ENCODE data around the gene CAMTA1. TPM values are rescaled to one million over a fixed set of nuclear protein-coding genes. Genes with fewer than 3 reads are reported as not detected.

The CAMTA1 gene
- total RNA-seq, 1 donor from 2014 or later: 63.8 TPM

DNA sequence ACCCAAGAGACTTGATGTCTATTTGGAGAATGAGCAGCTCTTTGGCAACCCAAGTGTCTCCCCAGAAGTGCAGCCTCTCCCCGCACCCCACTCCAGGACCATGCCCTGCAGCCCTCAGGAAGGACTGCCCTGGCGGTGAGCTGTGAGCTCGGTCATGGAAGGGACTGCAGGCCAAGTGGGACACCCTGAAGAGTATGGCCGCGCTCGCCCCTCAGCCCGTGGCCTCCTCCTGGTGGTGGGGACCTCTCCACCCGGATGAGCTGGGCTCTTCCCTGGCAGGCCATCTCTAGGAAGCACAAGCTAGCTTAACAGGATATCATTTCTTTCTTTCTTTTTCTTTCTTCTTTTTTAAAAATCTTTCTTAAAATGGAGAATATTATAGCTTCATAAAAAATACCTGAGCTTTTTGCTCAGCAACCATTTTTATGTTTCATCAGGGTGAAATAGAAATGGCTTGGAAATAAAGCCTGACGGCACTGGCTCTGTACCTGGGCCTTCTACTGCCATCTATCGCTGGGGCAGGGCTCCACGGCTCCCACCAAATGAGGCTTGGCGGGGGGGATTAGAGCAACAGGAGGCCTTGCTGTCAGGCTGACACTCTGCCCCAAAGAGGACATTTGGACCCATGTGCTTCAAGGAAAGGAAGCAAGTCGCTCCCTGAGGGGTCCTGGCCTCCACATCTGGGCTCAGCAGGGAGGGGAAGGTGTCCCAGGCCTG, 689.7 kb downstream of the CAMTA1 start:
- Mint-ChIP-seq H3K27ac (ENCODE audit: unreplicated experiment) (no peak overlapping the region), H3K4me1 (ENCODE audit: low read depth) (peaks cover 36% of the 10 kb centered on the region), H3K27me3 (ENCODE audit: low read depth) (no peaks in the 10 kb centered on the region), H3K36me3 (ENCODE audit: low read depth) (no peaks in the 10 kb centered on the region), H3K9me3 (ENCODE audit: low read depth) (no peaks in the 10 kb centered on the region), H3K4me3 (ENCODE audit: unreplicated experiment) (no peak overlapping the region)
- DNase-seq (ENCODE audit: low spot score): no peak
- TF ChIP-seq, protein P1, sequence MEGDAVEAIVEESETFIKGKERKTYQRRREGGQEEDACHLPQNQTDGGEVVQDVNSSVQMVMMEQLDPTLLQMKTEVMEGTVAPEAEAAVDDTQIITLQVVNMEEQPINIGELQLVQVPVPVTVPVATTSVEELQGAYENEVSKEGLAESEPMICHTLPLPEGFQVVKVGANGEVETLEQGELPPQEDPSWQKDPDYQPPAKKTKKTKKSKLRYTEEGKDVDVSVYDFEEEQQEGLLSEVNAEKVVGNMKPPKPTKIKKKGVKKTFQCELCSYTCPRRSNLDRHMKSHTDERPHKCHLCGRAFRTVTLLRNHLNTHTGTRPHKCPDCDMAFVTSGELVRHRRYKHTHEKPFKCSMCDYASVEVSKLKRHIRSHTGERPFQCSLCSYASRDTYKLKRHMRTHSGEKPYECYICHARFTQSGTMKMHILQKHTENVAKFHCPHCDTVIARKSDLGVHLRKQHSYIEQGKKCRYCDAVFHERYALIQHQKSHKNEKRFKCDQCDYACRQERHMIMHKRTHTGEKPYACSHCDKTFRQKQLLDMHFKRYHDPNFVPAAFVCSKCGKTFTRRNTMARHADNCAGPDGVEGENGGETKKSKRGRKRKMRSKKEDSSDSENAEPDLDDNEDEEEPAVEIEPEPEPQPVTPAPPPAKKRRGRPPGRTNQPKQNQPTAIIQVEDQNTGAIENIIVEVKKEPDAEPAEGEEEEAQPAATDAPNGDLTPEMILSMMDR (IDR thresholded peaks at IDR 0.05): peak; percentile 58

DNA sequence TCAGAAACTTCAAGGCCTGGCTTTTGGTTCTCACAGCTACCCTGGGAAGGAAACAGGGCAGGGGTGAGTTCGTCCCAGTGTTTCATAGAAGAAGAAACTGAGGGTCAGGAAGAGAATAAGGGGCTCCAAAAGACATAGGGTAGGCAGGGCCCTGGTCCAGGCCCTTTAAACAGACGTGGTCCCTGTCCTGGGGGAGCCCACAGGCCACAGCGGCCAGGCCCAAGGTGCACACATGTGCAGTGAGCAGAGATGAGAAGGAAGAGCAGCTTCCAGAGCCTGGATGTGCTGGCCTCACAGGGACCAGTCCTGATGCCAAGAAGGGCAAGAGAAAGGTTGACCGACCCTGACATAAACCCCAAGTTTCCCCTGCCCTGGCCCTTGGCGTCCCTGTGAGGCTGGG, 690.4 kb downstream of the CAMTA1 start:
- no peaks in the 10 kb centered on the region for H3K27me3 Mint-ChIP-seq (ENCODE audit: low read depth)
- no peak overlapping the region for H3K27ac Mint-ChIP-seq (ENCODE audit: unreplicated experiment)
- TF ChIP-seq, protein P1 (IDR thresholded peaks at IDR 0.05): no peak
- H3K4me3 Mint-ChIP-seq (ENCODE audit: unreplicated experiment): no peak overlapping the region
- H3K9me3 Mint-ChIP-seq (ENCODE audit: low read depth): no peaks in the 10 kb centered on the region
- no peaks in the 10 kb centered on the region for H3K36me3 Mint-ChIP-seq (ENCODE audit: low read depth)
- H3K4me1 Mint-ChIP-seq (ENCODE audit: low read depth): peaks cover 29% of the 10 kb centered on the region
- DNase-seq (ENCODE audit: low spot score): no peak

DNA sequence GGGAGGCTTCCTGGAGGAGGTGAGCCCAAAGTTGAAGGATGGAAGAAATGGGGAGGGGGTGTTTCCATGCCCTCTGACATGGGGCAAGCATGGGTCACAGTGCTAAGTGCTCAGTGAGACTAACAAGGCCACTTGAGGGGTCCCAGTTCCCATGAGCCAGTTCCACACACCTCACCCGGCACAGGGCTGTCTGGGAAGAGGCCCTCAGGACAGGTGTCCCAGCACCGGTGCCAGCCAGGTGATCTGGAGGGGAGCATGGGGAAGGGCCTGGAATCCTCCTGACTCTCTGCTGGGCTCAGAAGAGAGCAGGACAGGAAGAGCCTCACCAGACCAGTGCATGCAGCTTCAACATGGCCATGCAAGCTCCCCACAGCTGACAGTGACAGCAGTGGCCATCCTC, 691.1 kb downstream of the CAMTA1 start:
- Mint-ChIP-seq H3K4me3 (ENCODE audit: unreplicated experiment) (no peak overlapping the region), H3K4me1 (ENCODE audit: low read depth) (peaks cover 22% of the 10 kb centered on the region), H3K9me3 (ENCODE audit: low read depth) (no peaks in the 10 kb centered on the region), H3K27ac (ENCODE audit: unreplicated experiment) (no peak overlapping the region), H3K27me3 (ENCODE audit: low read depth) (no peaks in the 10 kb centered on the region), H3K36me3 (ENCODE audit: low read depth) (no peaks in the 10 kb centered on the region)
- TF ChIP-seq, protein P1 (IDR thresholded peaks at IDR 0.05): no peak
- no peak for DNase-seq (ENCODE audit: low spot score)

DNA sequence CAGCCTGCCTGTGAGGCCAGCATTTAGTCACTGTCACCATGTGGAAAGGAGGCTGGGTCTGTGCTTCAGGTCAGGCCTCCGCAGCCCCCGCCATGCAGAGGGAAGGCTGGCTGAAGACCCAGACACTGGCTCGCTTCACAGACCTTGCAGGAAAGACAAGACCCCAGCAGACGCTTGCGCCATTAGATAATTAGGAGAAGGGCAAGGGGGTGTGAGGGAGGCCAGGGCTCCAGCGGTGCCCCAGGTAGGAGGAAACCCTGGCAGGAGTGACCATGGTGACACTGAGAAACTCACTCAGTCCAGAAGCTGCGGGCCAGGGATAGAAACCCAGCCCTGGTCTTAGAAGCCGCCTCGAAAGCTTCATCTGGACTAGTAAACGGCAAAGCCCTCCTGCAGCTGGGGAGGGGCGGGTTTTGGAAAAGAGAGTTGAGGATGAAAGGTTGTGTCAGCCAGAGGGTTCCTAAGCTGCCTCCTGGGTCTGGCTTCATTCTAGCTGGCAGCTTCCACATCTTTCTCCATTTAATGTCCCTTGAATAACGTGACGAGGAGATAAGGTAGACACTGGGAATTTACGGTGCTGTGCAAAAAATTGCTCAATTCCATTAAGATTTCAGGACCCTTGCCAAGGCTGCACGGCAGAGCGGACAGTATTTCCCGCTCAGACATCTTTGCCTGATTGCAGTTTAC, 691.8 kb downstream of the CAMTA1 start:
- Mint-ChIP-seq H3K4me3 (ENCODE audit: unreplicated experiment) (no peak overlapping the region), H3K27ac (ENCODE audit: unreplicated experiment) (no peak overlapping the region), H3K27me3 (ENCODE audit: low read depth) (no peaks in the 10 kb centered on the region), H3K9me3 (ENCODE audit: low read depth) (no peaks in the 10 kb centered on the region), H3K4me1 (ENCODE audit: low read depth) (peaks cover 16% of the 10 kb centered on the region), H3K36me3 (ENCODE audit: low read depth) (no peaks in the 10 kb centered on the region)
- DNase-seq (ENCODE audit: low spot score): no peak
- TF ChIP-seq, protein P1 (IDR thresholded peaks at IDR 0.05): no peak

DNA sequence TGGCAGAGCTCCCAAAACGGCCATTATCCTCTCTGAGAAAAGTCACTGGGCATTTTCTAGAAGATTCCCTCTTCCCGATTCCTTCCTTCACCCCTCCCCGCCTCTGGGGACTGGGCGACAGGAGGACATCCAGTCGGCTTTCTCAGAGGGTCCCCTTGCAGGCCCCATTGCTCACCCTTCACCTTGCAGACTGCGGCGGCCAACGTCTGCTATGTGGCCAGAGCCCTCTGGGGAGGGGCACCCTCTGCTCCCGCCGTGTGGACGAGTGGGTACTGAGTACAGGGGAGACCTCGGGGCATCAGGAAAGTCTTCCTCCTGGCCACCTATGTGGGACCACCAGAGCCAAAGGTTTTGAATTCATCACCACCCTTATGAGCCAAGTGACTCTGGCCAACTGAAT, 692.3 kb downstream of the CAMTA1 start:
- Mint-ChIP-seq H3K4me1 (ENCODE audit: low read depth) (peaks cover 10% of the 10 kb centered on the region), H3K4me3 (ENCODE audit: unreplicated experiment) (no peak overlapping the region), H3K27me3 (ENCODE audit: low read depth) (no peaks in the 10 kb centered on the region), H3K9me3 (ENCODE audit: low read depth) (no peaks in the 10 kb centered on the region), H3K27ac (ENCODE audit: unreplicated experiment) (no peak overlapping the region), H3K36me3 (ENCODE audit: low read depth) (no peaks in the 10 kb centered on the region)
- no peak for DNase-seq (ENCODE audit: low spot score)
- TF ChIP-seq, protein P1 (IDR thresholded peaks at IDR 0.05): no peak
